ENCODE measurements around the gene REXO1.

REXO1 gene

DNA sequence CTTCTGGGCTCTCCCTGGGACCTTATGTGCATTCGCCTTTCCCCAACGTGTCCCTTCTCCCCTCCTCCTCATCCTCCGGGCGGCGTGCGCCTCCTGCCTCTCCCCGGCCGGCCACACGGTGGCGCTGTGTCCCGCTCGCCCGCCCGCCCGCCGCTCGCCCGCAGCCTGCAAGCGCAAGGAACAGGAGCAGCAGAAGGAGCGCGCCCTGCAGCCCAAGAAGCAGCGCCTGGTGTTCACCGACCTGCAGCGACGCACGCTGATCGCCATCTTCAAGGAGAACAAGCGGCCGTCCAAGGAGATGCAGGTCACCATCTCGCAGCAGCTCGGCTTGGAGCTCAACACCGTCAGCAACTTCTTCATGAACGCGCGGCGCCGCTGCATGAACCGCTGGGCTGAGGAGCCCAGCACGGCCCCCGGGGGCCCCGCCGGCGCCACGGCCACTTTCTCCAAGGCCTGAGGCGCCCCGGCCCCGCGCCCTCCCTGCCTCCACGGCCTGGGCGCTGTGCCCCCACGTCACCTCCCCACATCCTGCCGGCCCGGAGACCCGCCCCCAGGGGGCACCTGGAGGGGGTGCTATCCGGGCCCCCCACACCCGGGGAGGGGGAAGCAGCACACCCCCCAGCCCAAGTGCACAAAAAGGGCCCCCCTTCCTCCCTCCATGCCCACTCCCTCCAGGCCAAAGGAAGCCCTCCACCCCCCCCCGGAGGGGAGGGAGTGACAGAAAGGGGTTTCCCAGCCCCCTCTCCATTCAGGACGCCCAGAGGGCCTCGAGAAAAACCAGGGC lies 73.1 kb downstream of the REXO1 start:
- DNase-seq (ENCODE audit: low spot score) (no peak), FAIRE-seq (no peak)

DNA sequence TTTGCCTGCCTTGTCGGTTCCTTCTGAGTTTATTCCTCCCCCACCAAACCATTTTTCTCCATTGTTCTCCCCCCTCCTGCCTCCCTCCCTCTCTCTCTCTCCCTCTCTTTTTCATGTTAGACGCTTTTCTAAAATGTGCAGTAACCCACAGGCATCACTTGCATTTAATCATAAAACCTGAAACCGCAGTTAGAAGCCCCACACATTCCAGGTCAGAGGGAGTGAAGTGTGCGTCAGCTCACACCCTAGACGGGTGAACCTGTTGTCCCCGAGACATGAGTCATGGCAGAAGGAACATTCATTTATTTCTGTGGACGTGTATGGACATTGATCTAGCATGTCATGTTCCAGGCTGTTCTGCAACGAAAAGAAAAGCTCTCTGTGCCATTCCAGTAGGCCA lies 75.1 kb downstream of the REXO1 start:
- FAIRE-seq: peak; percentile 97
- DNase-seq (ENCODE audit: low spot score): peak; percentile 93

DNA sequence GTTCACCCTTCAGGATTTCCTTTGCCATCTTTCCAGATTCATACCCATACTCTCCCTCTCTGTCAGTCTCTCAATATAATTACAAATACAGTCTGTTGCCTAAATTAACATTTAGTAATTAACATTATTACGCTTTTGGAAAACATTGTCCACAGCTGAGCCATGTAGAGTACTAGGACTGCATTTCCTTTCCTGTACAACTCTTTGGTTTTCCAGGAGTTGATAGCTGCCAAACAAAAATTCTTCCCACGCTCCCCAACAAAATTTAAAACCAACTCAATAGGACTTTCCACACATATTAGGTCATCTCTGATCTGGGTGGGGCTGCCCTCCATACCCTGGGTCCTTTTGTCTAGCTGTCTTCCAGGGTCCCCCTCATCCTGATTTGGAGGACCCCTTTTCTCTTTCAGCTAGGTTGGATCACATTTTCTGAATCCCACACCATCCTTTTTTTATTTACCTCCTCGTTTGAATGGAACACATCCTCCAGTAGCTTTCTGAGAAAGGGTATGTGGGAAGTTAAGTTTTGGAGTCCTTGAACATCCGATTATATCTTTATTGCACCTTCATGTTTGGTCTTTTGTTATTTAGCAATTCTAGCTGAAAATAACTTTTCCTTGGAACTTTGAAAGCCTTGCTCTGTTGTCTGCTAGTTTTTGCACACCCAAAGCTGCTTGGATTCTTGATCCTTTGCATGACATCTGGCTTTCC lies 77.3 kb downstream of the REXO1 start:
- FAIRE-seq: no peak
- DNase-seq (ENCODE audit: low spot score): no peak

DNA sequence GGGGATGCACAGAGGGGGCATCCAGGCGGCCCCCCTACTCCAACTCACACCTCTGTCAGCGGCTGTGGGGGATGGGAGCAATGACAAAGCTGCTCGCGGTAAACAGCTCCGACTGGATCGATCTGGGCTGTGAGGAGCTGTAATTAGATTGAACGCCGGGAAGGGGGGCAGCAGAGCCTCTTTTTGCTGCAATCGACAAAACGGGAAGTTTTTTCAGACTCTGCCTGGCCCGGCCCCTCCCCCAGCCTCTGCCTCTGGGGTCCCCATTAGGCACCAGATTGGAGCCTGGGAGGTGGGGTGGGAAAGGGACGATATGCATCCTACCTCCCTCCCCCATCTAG lies 78.7 kb downstream of the REXO1 start:
- no peak for DNase-seq (ENCODE audit: low spot score)
- FAIRE-seq: no peak

DNA sequence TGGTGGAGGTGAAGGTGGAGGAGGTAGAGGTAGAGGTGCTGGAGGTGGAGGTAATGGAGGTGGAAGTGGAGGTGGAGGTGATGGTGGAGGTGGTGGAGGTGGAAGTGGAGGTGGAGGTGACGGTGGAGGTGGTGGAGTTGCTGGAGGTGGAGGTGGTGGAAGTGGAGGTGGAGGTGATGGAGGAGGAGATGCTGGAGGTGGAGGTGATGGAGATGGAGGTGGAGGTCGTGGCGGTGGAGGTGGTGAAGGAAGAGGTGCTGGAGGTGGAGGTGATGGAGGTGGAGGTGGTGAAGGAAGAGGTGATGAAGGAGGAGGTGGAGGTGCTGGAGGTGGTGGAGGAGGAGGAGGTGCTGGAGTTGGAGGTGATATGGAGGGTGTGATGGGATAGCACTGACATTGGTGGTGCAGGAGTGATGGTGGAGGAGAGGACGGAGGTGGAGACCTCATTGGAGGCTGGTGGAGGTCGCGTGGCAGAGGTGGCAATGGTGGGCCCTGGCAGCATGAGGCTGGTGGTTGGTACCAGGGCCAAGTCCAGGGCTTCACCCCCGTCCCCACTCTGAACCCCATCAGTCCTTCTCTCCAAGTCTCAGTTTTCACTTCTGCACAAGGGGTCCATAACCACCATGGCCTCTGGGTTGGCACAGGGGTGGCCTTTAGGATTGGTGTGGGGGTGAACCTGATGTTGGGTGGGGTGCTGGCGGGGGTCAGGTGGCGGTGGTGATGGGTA lies 79.2 kb downstream of the REXO1 start:
- FAIRE-seq (no peak), DNase-seq (ENCODE audit: low spot score) (no peak)

DNA sequence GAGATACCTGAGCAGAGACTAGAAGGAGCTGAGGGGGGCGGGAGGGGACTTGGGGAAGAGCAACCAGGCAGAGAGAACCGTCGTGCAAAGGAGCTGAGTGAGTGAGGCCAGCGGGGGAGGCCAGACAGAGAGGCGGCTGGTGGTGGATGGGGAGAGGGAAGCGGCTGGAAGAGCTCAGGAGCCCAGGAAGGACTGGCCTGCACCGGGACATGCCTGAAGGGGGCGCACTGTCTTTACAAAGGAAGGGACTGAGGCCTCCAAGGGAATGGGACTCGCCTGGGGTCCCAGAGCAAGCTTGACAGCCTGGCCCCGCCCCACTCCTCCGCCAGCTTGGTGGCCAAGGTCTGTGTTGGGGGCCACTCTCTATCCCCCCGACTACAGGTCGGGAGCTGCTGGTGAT lies 80.0 kb downstream of the REXO1 start:
- FAIRE-seq (no peak), DNase-seq (ENCODE audit: low spot score) (no peak)

DNA sequence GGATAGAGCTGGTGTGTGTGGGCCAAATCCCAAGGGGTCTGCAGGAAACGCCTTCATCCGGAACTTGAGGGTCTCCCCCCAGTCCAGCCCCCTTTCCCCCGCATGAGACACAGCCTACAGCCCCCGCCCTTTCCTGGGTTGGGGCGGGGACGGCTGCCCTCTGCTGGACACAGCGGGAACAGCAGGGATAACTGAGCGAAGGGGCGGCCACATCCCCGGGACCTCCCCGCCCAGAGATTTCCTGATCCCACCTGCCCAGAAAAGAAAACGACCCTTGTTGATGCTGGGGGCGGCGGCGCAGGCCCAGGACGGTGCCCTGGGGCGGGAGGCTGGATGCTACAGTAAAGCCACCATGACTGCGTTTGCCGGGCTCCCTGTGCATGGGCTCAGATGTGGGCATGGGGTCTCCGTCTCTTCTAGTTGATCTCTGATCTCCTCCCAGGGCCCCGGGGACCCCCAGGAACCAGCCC lies 80.8 kb downstream of the REXO1 start:
- DNase-seq (ENCODE audit: low spot score) (no peak), FAIRE-seq (no peak)

DNA sequence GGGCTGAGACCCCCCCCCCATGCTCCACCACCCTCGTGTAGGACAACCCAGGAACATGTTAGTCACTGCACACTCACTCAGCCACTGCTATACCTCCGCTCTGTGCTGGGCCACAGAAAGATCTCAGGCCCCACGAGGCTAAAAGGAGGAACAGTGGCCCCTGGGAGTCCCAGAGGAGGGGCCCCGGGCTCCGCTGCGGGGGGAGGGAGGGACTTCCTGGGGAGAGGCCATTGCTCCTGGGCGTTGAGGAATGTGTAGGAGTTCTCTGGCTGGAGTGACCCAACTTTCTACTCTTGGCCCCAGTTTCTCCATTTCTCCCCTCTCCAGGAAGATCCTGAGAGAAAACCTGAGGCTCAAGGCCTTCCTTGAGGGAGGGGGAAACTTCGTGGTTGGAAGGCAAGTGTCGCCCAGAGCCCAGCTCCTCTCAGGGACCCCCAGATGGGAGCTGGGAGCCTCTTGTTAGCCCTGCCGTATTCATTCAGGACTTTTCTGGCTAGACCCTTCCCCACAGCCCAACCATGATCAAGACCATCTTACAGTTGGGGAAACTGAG lies 81.4 kb downstream of the REXO1 start:
- peak; percentile 35 for DNase-seq (ENCODE audit: low spot score)
- no peak for FAIRE-seq

DNA sequence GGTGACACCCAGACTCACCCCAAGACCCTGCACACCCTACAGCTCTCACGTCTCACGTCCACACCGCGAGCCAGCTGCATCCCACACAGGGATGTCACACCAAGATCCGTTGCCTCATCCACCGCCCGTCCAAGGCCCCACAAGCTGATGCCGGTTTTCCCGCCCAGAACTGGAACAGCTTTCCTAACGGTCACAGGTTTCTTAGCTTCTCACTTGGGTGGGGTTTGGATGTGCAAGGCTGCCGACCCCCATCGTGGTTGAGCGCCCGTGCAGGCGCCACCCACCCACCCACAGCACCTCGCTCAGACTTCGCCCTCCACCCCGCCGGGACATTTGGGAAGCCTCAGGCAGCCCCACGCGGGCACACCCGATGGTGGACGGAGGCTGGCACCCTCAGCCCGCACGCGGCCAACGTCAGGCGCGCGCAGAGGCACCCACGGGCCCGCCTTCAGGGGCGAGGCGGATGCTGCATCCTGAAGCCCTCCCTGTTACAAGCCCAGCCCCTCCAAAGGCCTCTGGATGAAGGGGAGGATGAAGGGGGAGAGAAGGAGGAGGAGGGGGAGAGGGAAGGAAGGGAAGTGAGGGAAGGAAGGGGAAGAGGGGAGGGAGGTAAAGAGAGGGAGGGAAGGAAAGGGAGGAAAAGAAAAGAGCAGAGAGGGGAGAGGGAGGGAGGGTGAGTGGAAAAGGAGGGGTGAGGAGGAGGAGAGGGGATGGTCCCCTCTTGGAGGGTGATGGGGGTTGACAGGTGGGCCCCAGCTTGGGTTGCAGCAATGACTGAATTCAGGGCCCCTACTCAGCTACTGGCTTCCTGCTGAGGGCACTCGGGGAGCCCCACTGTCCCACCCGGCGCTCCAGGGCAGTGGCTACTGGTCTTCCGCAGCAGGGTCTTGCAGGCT lies 82.1 kb downstream of the REXO1 start:
- DNase-seq (ENCODE audit: low spot score) (no peak), FAIRE-seq (no peak)
